Activated CD4-positive, alpha-beta T cell treated with anti-CD3 and anti-CD28 coated beads, Interleukin-2, amount 50 U/mL, for 48 hours (primary cell): ENCODE results near the gene MLST8.
"Not testable (repeated sequence)": the region's sequence is repeated elsewhere in the genome, so short reads cannot be mapped to it uniquely, and the experiment has no call there.

Experiments
- DNase-seq, 2 experiments: peaks; one replicate each; pipeline ENCODE4 v3.0.0-alpha.2; 2020

The MLST8 gene

DNA sequence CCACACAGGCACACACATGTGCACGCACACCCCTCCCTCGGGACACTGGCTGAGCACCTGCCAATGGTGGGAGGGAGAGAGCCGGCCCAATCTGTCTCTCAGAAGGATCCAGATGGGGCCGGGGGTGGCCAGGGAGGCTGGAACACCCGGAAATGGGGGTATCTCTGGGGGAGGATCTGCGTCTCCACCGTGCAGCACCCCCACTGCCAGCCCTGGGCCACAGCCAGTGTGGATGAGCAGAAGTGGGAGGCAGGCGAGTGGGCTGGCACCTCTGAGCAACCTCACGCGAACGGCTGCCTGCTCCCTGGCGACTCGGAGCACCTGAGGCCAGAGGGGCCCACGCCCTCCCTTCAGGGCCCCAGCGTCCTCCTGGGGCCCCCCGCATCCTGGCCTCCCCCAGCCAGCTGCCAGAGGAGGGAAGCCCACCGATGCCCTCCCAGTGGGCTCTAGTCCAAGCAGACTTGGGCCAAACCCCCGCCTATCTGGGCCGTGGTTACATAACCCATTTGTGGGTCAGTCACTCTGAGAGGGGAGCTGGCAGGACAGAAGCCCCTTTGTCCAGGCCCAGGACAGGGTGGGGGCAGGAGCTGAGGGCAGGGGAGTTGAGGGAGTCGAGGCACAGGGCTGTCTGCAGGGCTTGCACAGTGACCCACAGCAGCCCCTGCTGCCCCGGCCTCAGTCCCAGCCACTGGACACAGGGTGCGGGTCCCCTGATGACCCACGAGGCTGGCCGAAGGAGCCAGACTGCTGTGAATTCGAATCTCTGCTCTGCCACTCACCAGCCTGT lies 14.4 kb upstream of the MLST8 start:
- DNase-seq: no peak

DNA sequence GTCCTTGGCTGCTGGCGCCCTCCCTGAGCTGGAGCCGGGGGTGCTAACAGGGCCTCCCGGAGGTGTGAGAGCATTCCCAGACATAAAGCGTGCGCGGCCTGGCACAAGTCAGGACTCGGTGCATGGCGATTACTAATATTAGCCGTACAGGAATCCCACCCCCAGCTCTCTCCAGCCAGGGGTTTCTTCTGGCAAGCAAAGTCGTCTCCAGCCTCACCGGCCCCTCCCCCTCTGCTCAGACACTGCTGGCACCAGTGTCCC lies 13.9 kb upstream of the MLST8 start:
- DNase-seq: no peak

DNA sequence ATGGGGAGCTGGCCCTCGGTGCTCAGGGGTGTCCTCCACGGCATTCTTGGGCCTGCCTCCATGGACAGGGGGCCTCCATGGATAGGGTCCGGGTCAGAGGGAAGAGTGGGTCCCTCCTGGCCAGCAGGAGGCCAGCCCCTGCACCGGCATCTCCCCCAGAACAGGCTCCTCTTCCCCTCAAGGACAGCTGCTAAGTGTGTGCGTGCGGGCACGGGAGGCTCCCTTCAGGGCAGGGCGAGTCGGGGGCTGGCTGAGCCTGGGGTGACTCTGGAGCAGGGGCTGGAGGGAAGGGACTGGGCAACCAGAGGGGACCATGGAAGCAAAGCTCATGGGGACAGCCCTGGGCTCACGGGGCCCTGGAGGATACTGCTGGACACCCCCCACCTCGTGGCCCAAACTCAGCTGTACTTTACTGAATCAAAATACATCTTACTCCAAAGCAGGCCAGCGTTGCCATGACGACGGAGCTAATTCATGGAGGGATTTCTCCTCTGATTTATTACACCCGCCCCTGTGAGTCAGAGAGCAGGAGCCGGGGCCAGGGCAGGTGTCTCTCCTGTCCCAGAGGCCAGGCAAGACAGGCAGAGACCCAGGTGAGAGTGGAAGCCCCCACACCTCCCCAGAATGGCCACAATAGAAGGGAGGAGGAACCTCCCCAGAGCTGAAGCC lies 11.0 kb upstream of the MLST8 start:
- no peak for DNase-seq

DNA sequence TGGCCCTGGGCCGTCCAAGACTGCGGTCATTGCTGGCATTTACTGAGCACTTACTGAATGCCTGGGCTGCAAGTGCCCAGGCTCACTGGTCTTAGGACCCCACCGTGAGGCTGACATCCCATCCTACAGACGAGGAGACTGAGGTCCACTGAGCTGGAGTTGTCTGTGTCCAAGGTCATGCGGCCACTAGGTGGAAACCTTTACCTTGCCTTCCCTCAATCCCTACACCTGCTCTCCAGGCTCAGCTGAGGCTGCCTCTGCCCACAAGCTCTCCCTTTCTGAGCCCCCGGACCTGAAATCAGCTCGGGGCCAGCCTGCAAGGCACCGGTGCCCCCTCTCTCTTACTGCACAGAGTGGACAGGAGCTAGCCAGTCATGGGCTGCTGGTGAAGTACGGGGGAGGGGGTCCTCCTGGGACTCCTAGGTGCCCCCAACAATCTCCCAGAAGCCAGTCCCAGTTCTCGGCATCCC lies 10.4 kb upstream of the MLST8 start:
- peak; percentile 52 to 61 for DNase-seq

DNA sequence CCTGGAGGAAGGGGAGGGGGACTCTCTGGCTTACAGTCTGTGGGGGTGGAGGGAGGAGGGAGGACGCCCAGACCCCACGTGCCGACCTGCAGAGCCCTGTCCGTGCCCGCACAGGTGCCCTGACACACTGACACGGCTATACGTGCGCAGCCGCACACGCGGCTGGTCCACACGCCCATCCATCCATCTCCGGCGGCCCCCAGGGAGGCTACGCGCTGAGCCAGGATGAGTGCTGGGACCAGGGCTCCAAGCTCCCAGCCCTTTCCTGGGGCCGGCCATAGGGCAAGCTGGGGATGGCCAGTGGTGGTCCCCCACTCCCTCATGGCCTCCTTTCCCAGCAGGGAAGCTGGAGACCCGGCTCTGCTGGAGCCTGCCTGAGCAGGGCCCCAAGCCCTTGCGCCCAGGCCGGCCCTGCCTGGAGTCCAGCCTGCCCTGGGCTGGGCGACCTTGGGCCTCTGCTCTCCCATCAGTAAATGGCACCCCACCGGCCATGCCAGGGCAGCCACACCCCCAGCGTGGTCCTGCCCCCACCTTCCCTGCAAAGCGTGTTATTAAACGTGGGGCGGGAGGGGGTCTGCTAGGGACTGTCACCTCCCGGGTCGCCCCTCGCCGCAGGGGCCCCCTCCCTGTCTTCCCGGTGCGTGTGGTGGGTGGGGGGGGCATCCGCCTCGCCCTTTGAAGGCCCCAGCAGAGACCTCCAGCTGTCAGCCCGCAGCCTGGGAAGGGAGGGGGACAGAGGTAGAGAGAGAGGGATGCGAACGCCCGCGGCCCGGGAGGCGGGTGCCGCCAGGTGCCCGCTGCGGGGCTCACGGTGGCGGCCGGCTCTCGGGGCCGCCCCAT lies 9.7 kb upstream of the MLST8 start:
- DNase-seq: no peak

DNA sequence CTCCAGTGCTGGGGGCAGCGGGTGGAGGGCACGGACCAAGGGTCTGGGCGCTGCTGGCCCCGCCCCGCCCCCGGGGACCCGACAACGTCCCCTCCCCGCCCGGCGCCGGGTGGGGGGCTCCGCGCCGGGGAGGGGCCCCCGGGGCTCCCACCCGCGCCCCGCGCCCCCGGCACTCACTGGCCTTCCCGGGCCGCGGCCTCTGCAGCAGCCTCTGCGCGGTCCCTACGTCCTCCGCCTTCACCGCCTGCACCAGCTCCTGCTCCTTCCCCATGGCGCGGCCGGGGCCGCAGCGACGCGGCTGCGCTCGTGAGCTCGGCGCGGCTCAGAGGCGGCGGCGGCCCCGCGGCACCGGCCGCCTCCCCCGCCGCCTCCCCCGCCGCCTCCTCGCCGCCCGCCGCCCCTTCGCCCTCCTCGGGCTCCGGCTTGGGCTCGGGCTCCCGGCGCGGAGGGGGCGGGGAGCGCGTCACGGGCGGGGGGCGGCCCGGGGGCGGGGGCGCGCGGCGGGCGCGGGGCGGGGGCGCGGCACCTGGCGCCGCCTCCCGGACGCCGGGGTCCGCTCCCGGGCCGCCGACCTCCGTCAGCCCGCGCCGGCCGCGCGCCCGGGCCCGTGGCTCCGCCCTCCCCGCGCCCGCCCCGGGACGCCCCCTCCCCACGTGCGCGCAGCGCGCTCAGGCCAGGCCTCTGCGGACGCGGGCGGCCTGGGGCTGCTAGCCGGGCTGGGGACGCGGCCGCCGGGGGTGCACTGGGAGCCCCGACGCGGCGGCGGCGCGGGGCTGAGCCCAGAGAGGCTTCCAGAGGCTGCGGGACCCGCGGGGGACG lies 8.9 kb upstream of the MLST8 start, which contains the start of gene CASKIN1:
TSS of gene CASKIN1 (minus strand) at position 444 of the 819 bp plus-strand sequence. CDS start at position 271, 173 bp downstream.
- no peak for DNase-seq

DNA sequence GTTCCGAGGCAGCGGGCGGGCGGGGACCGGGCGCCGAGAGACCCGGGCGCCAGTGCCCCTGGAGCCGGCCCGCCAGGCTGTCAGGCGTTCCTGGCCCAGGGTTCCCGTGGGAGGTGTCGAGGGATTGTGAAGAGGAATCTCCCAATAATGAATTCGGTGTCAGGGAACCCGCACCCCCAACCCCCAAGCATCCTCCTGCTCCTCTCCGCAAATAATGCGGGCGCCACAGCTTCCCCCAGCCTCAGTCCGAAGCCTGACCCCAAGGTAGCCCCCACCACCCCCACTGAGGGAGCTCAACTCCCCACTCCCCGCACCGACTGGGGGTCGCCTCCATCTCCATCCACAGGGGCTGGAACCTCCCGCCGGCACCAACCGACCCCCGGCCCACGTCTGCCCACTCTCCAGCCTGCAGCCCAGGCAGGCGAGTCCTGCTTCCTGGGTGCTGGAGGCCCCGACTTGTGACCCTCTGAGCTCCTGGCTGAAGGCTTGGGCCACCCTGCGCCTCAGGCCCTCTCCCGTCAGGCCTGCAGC lies 8.2 kb upstream of the MLST8 start:
- DNase-seq: no peak

DNA sequence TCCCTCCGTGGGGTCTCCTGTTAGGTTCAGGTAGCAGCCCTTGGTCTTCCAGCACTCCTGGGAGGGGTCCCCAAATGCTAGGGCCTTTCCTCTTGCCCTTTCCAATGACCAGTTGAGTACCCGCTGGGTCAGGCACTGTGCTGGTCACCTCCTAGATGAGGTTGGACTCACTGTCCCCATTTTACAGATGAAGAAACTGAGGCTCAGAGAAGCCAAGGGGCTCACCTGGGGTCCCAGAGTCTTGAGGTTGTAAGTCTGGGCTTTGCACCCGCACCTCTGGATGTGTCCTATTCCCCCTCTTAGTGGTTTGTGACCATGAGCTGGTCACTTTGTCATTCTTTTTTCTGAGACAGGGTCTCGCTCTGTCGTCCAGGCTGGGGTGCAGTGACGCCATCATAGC lies 7.5 kb upstream of the MLST8 start:
- no peak for DNase-seq

DNA sequence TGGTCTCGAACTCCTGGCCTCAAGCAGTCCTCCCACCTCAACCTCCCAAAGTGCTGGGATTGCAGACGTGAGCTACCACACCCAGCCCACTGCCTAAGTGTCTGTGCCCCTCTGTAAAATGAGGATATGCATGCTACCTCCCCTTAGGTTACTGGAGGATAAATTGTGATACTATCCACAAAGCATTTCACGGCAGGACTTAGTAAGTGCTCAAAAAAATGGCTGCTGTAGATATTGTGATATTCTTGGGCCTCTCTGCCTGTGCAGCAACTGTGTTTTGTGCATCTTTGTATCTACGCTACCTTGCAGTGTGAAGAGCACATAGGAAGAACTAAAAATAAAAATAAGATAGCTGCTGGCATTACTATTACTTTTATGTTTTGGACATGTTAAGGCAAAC lies 7.0 kb upstream of the MLST8 start:
- no peak for DNase-seq

DNA sequence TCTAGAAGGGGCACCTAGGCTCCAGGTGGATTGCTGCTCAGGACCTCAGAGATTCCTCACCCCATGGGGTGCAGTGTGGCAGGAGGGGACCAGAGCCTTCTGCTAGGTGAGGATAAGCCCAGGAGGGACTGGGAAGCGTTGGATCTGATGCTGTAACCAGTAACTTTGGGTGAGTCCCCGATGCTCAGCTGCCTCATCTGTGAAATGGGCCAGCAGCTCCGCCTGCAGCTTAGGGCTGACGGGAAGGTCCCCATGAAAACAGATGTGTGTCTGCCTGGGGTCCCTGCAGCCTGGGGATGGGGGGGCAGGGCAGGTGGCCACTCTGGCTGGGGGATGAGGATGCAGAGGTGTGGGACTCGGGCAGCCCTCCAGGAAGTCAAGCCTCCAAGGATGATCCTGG lies 6.2 kb upstream of the MLST8 start:
- DNase-seq: no peak

DNA sequence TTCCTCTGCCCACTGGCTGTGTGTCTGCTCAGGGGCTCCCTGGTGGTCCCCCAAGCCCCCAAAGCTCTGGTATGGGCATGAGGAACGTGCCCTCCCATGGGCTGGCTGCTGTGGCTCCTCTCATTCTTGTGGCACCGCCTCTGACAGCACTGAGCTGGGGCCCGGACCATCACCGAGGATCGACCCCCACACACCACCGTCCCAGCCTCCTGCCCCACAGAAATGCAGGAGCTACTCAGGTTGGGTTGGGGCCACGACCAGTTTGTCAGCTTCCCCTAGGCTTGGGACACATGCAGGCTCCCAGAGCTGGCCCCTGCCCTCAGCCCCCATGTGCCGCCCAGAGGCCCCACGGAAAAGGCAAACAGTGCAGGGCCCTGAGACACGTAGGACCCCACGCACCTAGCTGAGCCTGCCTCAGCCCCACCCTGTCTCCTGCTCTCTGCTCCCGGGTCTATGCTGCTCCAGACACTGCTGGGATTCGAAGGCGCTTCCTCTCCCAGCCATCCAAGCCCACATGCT lies 5.6 kb upstream of the MLST8 start:
- DNase-seq: no peak

DNA sequence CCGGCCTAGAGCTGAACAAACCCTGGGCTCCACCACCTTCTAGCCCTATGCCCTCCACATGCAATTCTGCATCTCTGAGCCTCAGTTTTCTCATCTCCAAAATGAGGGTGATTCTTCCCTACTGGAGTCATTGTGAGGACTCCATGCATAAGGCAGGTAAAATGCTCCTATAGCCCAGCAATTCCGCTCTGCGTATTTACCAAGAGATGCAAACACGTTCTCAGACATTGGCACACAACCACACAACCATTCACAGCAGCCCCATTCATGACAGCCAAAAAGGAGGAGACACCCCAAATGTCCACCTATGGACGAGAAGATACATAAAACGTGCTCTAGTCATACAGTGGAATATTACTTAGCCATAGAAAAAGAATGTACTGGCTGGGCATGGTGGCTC lies 4.9 kb upstream of the MLST8 start:
- no peak for DNase-seq

DNA sequence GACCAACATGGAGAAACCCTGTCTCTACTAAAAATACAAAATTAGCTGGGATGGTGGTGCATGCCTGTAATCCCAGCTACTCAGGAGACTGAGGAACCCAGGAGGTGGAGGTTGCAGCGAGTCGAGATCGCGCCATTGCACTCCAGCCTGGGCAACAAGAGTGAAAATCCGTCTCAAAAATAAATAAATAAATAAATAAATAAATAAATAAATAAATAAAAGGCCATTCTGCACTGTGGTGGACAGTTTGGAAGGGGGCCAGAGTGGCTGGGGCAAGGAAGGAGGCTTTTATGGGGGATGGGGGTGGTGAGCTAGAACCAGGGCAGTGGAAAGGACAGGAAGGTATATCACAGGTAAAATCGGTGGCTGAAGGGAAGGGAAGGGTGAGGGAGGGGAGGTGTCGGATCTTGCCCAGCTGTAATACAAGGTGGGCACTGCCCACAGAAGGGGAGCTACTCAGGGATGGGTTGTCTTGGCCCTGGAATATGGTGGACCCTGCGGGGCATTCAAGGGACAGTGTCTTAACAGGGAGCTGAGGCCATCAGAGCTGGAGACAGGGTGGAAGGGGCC lies 2.0 kb upstream of the MLST8 start:
- not testable (repeated sequence) for DNase-seq

DNA sequence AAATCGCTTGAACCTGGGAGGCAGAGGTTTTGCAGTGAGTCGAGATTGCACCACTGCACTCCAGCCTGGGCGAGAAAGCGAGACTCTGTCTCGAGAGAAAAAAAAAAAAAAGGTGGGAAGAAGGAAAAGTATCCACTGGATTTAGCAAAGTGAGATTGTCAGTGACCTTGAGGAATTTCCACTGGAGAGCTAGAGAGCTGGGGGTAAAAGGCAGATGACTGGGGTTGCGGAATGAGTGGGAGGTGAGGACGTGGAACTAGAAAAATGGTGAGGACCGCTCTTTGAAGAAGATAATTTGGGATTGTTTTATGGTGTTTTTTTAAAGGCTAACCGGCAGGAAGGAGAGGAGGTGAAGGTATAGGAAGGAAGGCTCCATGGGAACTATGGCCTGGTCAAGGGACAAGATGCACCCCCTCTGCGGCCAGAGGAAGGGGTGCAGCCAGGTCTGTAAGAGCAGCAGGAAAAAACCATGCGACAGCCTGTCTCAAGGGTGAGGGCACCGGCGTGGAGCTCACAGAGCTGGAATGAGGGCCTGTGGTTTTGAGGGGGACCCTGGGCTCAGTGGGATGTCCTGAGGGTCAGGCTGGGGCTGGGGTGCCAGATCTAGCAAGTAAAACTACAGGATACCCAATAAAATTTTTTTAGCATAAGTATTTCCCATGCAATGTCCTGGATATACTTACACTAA lies 694 bp upstream of the MLST8 start:
- no peak for DNase-seq

DNA sequence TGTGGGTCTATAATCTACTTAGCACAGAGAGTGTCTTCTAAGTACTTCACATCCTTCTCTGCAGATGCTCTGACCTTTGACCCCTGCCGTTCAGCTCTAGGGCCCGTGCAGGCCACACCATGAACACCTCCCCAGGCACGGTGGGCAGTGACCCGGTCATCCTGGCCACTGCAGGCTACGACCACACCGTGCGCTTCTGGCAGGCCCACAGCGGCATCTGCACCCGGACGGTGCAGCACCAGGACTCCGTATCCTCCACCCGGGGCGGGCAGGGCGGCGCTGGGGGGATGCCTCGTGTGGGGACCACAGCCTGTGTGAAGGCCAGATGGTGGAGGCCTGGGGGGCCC lies 686 bp downstream of the MLST8 start:
- no peak for DNase-seq

DNA sequence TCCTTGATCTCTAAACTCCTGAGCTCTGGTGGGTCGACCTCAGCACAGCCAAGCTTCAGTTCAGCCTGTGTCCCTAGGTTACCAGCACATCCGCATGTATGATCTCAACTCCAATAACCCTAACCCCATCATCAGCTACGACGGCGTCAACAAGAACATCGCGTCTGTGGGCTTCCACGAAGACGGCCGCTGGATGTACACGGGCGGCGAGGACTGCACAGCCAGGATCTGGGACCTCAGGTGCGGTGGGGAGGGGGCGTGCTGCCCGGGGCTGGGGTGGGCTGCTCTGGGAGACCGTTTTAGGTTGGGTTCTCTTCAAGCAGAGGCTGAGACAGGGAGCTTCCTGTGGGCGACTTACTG lies 1.1 kb downstream of the MLST8 start:
- no peak for DNase-seq

DNA sequence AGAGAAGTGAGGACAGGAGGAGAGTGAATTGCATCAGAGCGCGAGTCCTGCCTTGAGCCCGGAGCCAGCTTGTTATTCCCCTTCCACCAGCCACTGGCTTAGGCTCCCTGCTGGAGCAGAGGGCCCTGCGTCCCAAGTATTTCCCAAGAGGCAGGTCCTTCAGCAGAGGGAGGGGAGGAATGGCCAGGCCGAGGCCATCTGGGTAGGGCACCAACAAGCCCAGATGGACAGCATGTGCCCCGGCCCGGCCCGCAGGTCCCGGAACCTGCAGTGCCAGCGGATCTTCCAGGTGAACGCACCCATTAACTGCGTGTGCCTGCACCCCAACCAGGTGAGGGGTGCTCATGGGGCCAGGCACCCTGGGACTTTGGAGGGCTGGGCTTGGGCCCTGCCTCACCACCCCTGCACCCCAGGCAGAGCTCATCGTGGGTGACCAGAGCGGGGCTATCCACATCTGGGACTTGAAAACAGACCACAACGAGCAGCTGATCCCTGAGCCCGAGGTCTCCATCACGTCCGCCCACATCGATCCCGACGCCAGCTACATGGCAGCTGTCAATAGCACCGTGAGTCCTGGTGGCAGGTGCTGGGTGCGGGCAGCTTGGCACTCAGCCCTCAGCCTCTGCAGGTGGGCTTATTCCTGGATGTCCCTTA lies 1.7 kb downstream of the MLST8 start:
- DNase-seq: no peak

DNA sequence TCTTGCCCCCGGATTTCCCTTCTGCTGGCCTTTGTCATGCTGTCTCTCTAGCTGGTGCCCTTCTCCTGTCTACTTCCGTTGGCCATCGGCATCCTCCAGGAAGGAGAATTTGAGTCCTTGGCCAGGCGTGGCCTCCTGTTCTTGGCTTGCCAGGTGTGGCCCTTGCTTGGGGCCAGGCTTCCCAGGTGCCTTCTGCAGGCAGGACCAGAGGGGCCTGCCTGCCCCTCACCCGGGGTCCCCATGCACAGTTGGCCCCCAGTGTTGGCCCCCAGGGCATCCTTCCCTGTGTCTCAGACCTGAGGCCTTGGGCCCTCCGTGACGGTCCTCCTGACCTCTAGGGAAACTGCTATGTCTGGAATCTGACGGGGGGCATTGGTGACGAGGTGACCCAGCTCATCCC lies 2.6 kb downstream of the MLST8 start:
- DNase-seq: no peak

DNA sequence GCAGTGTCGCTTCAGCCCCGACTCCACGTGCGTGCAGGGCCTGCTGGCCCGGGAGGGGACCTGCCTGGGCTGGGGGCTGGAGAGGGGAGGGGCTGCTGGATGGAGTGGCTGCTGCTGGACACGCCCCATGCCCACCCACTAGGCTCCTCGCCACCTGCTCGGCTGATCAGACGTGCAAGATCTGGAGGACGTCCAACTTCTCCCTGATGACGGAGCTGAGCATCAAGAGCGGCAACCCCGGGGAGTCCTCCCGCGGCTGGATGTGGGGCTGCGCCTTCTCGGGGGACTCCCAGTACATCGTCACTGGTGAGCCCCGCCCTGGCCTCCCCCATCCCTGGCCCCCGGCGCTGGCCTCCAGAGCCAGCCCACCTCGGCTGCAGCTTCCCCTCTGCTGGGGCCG lies 3.1 kb downstream of the MLST8 start:
- no peak for DNase-seq

DNA sequence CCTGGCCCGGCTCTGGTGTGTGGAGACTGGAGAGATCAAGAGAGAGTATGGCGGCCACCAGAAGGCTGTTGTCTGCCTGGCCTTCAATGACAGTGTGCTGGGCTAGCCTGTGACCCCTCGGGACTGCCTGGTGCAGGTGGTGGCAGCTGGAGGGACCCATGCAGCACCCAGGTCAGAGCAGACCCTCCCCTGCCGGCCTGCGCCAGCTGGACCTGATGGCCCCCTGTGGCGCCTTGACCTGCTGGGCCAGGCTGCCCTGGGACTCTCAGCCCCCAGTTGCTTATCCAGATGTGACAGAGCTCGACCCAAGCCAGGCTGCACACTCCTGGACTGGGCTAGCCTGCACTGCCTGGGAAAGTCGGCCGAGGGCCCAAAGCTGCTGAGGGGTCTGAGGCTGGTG lies 3.5 kb downstream of the MLST8 start:
- no peak for DNase-seq
